K562 (cell line): Measurements from ENCODE around the gene SNX25. TPM values are rescaled to one million over a fixed set of nuclear protein-coding genes. Genes with fewer than 3 reads are reported as not detected.

Experiments
- BDP1 ChIP-seq: IDR thresholded peaks from 3 replicates; pipeline ENCODE4 v1.6.1; 2011; ENCODE audit not compliant: insufficient read length, insufficient read depth
- CEBPG ChIP-seq, 3 experiments: fragments of 200-800 bp in 1 of 3; sonication (Bioruptor generic) in 1 of 3; sonication (generic) in 1 of 3; formaldehyde crosslinking in 1 of 3; IDR thresholded peaks in 2 of 3; conservative IDR thresholded peaks in 1 of 3; 2 replicates each; pipeline versions ENCODE4 v1.6.1 to v1.8.0; 2016 to 2022; ENCODE audit warnings: missing compliant biosample characterization in 2 of 3, missing genetic modification characterization in 2 of 3, mild to moderate bottlenecking in 1 of 3, missing genetic modification reagents in 1 of 3
- MCM2 ChIP-seq: fragments of 450-650 bp; IDR thresholded peaks from 2 replicates; pipeline ENCODE4 v1.6.1; 2017; ENCODE audit warnings: low read depth, mild to moderate bottlenecking
- MGA ChIP-seq: fragments of 450-650 bp; IDR thresholded peaks from 2 replicates; pipeline ENCODE4 v1.6.1; 2016; ENCODE audit warnings: mild to moderate bottlenecking, moderate library complexity
- NR3C1 ChIP-seq: sonication (generic); formaldehyde crosslinking; IDR thresholded peaks from 2 replicates; pipeline ENCODE4 v1.8.1; 2022; ENCODE audit warnings: missing genetic modification reagents
- POLR2AphosphoS2 ChIP-seq: IDR thresholded peaks from 2 replicates; pipeline ENCODE4 v1.6.1; 2012; ENCODE audit warnings: low read length, improper control_type of control experiment
- SIN3B ChIP-seq: fragments of 450-650 bp; IDR thresholded peaks from 2 replicates; pipeline ENCODE4 v1.6.1; 2017; ENCODE audit warnings: low read depth, mild to moderate bottlenecking, moderate library complexity
- SIX5 ChIP-seq, 2 experiments: IDR thresholded peaks; 2 replicates each; pipeline ENCODE4 v1.6.1; 2011; ENCODE audit warnings: low read length in 2 of 2, borderline replicate concordance in 1 of 2, low read depth in 1 of 2, mild to moderate bottlenecking in 1 of 2, moderate library complexity in 1 of 2; ENCODE audit not compliant: insufficient read depth in 1 of 2
- SMARCC2 ChIP-seq: fragments of 450-650 bp; IDR thresholded peaks from 2 replicates; pipeline ENCODE4 v1.6.1; 2017; ENCODE audit warnings: antibody characterized with exemption, moderate library complexity, mild to moderate bottlenecking, low read depth
- ZNF146 ChIP-seq: IDR thresholded peaks from one replicate; pipeline ENCODE4 v1.6.1; 2018; ENCODE audit warnings: missing compliant biosample characterization; ENCODE audit not compliant: unreplicated experiment
- polyA plus RNA-seq, 8 experiments: library from polyadenylated mRNA; depleted of rRNA in 4 of 8; stranded (reverse) in 5 of 8; unstranded in 3 of 8; fragments of >200 nt; fragmentation: Nextera tagmentation in 2 of 8; fragmentation: Illumina TruSeq in 1 of 8; extraction: Ambion mirVana in 2 of 8; extraction: Trizol in 1 of 8; gene quantifications; 2 replicates each; pipeline versions ENCODE4 v1.2.1 to v1.2.3, GENCODE V29; 2011 to 2014; ENCODE audit warnings: inconsistent platforms in 1 of 8, missing spikeins in 1 of 8
- total RNA-seq, 7 experiments: library from RNA; depleted of rRNA in 6 of 7; stranded (reverse); fragments of >200 nt in 6 of 7; fragmentation: Illumina TruSeq in 2 of 7; extraction: Trizol in 2 of 7; gene quantifications; 2 replicates each; pipeline versions ENCODE4 v1.2.1 to v1.2.3, GENCODE V29; 2011 to 2021; ENCODE audit warnings: low replicate concordance in 1 of 7

Gene SNX25
- total and polyA plus RNA-seq, 9 of the 15 experiments (the other 6 are each of a cell fraction or from before 2014, with no cell fraction given): 2.5 to 23.4 (median 13.3) TPM

GRCh38 chr4:185167234-185167633 lies 42.2 kb upstream of the SNX25 start (continued):
- TF ChIP-seq MGA (peak; percentile 19; the same call in 1 of the 2 replicates), SMARCC2 (no peak), POLR2AphosphoS2 (no peak), NR3C1 (CRISPR knock-in tag) (no peak), CEBPG (CRISPR knock-in tag; IDR thresholded peaks at IDR 0.05) (no peak), CEBPG (tag; conservative IDR thresholded peaks at IDR 0.05 in 1 of 2, IDR thresholded peaks at IDR 0.05 in 1 of 2) (no peak), ZNF146 (CRISPR knock-in tag) (no peak), BDP1 (no peak), SIX5 (IDR thresholded peaks at IDR 0.05; ENCODE audit: borderline replicate concordance in 1 of 2, insufficient read depth in 1 of 2, low read depth in 1 of 2, low read length in 2 of 2) (no peak), SIN3B (no peak), MCM2 (no peak)
